NCI-H2107 treated with DMSO at 0.1 percent for 48 hours (cell line): ENCODE measurements around the gene WDR62.

Experiments used
- DNase-seq: peaks from one replicate; lab custom pipeline; 2025; ENCODE audit not compliant: unreplicated experiment; lab: John Stamatoyannopoulos, UW

The WDR62 gene

DNA sequence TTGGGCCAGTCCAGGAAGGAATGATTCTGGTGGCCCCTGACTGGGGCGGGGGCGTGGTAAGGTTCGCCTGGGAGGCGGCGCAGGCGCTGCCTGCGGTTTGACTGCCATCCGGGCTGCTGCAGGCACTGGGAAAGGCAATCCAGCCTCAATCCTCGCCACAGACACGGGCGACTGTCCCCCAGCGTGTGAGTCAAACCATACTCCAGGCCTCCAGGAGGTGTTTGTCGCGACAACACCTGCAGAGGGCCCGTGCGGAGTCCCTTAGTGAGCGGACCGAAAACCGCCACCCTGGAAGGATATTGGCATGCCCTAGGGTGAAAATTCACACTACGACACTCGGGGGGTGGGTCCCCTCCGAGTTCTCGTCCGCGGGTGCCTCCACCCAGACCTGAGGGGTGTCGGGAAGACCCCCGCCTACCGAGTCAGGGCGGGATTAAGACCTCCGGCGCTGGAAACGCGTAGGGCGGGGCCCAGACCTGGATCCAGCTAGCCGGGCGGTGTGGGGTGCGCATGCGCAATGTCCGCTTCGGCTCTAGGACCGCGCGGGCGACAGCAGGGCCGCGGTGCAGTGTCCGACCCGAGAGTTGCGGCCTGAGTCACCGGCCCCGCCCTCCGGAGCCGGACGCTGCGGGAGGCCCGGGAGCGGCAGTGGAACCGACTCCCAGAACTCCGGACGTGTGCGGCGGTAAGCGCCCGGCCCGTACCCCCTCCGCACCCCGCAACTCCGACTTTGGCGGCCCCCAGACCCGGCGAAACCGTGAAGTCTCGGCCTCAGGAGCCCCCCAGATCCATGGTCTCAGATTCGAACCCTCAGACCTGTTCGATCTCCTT lies 85.0 kb downstream of the WDR62 start, which contains the start of gene CAPNS1:
Gene CAPNS1 (plus strand): TSS at position 594 of the 831 bp plus-strand sequence. CDS start 946 bp downstream, outside the sequence.
- peak; percentile 85 for DNase-seq

- DNase-seq: peak; percentile 46
These were observed 85.8 kb downstream of the WDR62 start for GRCh38 chr19:36140304-36141038.

DNA sequence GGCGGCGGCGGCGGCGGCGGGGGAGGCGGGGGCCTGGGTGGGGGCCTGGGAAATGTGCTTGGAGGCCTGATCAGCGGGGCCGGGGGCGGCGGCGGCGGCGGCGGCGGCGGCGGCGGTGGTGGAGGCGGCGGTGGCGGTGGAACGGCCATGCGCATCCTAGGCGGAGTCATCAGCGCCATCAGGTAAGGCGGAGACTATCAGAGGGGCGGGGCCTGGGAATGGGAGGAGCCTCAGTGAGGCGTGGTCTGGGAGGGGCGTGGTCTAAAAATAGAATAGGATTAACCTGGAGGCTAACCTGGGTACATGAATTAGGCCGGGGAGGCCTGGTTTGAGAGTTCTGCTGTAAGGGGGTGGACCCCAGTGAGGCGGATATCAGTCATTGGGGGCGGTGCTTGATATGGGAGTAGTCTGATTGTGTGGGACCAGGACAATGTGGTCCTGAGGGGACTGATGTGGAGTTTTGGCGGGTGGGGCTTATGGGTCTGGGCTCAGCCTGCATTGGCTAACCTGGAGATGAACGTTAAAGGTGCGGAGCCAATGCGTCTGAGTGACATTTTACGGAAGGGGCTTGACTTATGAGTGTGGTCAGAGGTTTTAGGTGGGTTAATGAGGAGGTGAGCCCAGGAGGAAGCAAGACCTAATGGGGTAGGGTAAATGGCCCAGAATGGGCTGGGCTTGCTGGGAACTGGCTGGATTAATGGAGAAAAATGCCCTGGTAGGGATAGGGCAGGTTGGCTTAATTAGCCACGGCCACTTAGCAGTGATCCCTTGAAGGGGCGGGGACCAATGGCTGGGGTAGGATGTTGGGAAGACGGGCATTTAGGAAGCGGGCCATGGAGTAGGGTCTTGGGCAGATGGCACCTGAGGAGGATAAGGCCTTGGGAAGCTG lies 86.6 kb downstream of the WDR62 start:
- peak; percentile 72 for DNase-seq

GRCh38 chr19:36142046-36142445 lies 87.3 kb downstream of the WDR62 start:
- DNase-seq: no peak

- no peak for DNase-seq
These were observed 87.8 kb downstream of the WDR62 start for GRCh38 chr19:36142496-36142895.

GRCh38 chr19:36144624-36145023 lies 89.9 kb downstream of the WDR62 start:
- no peak for DNase-seq

DNA sequence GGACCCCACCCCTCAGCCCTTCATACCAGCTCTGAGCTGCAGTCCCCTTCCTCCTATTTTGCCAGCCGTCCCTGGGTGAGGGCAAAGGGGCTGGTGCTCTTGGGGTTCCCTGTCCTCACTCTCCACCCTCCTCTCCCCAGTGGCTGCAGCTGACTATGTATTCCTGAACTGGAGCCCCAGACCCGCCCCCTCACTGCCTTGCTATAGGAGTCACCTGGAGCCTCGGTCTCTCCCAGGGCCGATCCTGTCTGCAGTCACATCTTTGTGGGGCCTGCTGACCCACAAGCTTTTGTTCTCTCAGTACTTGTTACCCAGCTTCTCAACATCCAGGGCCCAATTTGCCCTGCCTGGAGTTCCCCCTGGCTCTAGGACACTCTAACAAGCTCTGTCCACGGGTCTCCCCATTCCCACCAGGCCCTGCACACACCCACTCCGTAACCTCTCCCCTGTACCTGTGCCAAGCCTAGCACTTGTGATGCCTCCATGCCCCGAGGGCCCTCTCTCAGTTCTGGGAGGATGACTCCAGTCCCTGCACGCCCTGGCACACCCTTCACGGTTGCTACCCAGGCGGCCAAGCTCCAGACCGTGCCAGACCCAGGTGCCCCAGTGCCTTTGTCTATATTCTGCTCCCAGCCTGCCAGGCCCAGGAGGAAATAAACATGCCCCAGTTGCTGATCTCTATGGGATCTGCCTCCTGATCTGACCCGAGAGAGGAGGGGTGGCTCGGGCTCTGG lies 95.1 kb downstream of the WDR62 start:
- no peak for DNase-seq

GRCh38 chr19:36150586-36150985 lies 95.9 kb downstream of the WDR62 start:
- no peak for DNase-seq

DNA sequence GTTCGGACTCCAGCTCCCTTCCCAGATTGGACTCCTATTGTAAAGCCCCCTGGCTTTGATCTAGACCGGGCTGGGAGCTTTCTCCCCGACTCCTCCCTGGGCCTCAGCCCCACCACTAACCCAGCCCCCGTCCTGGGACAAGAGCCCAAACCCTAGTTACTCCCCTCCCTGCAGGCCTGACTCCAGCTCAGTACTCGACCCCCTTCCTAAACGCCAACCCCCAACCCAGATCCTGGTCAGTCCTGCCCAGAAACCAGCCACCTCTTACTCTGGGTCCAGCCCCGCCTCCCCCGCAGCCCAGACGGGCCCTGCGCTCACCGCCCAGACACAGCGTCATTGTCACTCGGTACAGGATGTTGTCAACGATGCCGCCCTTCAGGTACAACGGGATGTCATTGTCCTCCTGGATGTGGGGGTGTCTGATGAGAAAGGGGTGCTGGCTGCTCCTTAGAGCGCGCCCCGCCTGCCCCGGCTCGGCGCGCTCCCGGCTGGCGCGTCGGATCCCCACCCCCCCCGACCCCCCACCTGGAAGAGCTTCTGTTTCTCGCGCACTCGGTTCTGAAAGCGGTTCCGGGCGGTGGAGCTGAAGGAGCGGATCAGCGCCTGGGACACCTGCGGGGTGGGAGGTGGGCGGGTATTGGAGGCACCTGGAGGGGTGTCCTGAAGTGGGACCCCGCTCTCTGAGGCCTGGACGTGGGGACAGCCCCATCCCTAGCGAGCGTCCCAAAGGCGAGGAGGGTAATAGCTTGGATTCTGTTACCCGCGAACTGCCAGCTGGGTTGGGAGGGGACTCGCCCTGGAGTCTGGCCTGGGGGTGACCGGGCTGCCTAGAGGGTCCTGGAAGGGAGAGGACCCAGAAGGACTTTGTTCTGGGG lies 96.7 kb downstream of the WDR62 start:
- no peak for DNase-seq

DNA sequence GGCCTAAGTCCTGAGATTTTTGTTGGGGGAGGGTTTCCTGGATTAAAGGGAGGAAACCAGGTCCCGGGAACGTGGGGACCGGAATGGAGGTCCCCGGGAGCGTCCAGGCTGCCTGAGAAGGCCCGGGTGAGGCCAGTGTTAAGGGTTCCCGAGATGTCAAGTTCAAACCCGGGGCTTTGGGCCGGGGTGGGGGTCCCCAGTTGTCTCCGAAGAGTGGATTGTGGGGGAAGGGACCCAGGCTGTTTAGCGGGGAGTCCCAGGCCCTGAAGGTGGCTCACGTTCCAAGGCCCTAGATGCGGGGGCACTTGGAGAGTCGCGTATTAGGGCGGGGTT lies 97.3 kb downstream of the WDR62 start:
- no peak for DNase-seq

GRCh38 chr19:36152352-36153091 lies 97.8 kb downstream of the WDR62 start, which contains the start of gene COX7A1:
COX7A1 (minus strand) TSS chr19:36152447; CDS start chr19:36152407, 40 bp downstream.
- no peak for DNase-seq

DNA sequence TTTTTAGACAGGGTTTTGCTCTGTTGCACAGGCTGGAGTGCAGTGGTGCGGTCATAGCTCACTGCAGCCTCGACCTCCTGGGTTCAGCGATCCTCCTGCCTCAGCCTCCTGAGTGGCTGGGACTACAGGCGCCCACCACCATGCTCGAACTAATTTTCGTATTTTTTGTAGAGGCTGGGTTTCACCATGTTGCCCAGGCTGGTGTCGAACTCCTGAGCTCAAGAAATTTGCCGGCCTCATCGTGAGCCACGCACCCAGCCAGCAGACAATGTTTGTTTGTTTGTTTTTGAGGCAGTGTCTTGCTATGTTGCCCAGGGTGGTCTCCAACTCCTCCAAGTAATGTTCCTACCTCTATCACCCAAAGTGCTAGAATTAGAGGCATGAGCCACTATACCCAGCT lies 98.4 kb downstream of the WDR62 start:
- no peak for DNase-seq
